ENCODE results near the gene IVD.

The IVD gene

DNA sequence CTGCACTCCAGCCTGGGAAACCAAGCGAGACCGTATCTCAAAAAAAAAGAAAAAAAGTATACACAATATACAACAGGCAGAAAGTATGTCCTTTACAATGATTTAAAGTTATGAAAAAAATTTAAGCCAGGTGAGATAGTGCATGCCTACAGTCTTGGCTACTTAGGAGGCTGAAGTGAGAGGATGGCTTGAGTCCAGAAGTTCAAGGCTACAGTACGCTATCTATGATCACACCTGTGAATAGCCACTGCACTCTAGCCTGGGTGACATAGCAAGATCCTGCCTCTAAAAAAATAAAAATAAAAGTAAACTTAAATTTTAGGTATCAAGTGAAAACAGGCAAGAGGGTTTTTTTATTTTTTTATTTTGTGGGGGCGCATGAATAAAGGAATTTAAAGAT lies 26.2 kb upstream of the IVD start:
- DNase-seq = no peak

DNA sequence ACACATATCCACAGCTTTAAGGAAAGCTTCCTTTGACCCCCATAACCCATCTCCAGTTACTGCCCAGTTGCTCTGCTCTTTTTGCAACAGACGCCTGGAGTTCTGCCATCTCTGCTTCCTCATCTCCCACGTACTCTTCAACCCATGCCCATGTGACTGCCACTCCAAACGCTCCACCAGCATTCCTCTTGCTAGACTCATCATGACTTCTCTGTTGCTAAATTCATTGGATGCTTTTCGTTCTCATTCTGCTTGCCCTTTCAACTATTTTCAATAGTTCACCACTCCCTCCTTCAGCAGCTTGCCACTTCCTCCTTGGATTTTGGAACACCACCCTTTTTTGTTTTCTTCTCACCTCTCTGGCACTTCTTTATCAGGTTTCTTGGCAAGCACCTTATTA lies 25.7 kb upstream of the IVD start:
- no peak for DNase-seq

DNA sequence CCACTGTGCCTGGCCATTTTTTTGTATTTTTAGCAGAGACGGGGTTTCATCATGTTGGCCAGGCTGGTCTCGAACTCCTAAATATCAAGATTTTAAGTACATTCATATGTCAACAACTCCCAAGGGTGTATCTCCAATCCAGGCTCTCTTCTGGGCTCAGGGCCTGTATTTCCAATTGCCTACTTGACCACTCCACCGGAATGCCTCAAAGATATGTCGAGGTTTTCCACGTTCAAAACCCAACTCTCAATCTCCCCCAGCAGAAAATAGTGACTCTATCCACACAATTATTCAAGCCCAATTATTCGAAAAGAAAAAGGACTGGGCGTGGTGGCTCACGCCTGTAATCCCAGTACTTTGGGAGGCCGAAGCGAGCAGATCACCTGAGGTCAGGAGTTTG lies 25.0 kb upstream of the IVD start:
- no peak for DNase-seq

DNA sequence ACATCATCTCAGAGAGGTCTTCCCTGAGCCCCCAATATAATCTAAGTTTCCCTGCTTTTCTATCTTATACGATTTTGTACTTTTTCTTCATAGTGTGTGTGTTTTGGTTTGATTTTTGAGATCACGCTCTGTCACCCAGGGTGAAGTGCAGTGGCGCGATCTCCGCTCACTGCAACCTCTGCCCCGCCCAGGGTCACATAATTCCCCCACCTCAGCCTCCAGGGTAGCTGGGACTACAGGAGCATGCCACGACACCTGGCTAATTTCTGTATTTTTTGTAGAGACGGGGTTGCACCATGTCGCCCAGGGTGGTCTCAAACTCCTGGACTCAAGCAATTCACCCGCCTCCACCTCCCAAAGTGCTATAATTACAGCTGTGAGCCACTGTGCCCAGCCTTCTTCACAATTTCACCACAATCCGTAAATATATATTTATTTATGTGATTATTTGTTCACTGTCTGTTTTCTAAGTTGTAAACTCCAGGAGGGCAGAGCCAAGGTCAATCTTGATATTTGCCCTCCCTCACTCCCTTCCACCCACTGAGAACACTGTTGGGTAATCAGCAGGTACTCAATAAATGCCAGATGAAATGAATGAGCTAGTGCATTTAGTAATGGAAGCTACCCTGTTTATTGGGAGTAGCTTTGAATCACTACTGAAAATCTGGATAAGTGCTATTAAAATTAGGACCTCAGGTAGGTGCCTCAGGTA lies 23.6 kb upstream of the IVD start:
- DNase-seq = no peak

DNA sequence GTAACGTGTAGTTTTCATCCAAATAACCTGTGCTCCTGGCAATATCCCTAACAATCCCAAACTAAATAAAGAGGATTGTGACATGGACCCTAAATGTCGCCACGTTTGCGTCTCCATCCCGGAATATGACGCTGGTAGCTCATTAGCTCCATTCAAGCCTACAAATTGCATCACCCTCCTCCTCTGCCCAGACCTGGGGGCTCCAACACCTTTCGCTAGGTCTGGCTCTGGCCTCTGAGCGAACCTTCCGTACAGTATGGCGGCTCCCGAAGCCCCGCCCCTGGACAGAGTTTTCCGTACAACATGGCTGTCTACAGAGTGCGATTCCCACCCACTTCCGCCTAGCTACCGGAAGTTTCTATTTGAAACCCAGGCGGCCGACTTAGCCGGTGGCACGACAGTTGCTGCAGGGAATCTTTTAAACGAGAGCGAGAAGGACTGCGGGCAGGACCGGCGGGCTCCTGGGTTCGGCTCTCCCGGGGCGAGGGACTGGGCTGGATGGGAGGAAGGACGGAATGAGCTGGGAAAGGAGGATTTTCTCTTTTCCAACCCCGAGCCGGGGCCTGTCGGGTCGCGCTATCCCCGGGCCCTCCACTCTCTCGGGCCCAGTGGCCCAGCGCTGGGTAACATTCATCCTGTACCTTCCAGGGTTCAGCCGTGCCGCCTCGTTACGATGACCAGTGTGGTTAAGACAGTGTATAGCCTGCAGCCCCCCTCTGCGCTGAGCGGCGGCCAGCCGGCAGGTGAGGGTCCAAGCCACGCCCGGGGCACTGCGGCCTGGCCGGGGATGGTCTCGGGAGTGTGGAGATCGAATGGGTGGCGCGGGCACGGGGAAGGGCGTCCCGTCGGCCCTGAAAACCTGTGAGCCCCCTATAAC lies 22.8 kb upstream of the IVD start, which contains the start of gene KNSTRN:
Gene KNSTRN (plus strand): TSS at position 142 of the 877 bp plus-strand sequence. CDS start 115 bp downstream, at position 257.
- peak; percentile 91 to 93 for DNase-seq

DNA sequence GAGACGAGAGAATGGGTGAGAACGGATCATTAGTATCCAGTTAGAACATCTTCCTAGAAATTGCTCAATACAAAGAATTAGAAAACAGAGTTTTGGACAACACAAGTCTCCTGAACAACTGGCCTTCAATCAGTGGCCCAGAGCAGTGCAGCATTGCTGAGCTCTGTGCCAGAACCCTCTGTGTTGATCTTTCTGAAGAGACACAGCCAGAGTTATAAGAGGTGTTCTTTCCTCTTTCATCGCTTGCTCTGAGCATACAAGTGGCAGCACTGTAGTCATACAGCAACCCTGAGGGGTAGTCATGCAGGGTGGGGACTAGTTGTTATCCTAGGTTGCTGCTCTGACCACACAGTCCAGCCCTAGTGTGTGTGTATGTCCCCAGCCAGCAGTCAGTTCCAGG lies 19.1 kb upstream of the IVD start:
- DNase-seq = no peak

DNA sequence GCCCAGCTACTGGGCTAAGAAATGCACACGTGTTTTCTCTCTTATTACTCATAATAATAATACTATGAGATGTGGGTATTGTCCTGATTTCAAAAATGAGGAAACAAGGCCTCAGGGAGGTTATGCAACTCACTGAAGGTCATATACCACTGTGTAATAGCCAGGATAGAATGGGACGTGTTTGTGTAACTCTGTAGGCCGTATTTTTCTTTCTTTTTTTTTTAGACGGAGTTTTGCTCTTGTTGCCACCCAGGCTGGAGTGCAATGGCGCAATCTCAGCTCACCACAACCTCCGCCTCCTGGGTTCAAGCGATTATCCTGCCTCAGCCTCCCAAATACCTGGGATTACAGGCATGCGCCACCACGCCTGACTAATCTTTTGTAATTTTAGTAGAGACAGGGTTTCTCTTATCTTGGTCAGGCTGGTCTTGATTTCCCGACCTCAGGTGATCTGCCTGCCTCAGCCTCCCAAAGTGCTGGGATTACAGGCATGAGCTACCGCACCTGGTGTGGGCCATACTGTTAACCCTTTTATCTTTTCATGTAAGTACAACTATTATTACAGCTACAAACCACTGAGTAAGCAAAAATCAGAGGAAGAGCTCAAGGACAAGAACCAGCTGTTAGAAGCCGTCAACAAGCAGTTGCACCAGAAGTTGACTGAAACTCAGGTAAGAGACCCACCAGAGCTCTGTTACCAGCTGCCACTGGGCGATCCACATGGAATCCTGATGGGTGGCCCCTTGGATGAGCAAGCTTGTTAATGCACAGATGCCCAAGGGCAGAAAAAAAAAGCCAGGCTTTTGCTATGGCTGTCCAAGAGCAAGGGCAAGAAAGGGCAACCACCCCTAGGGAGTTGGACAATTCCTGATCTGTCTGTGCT lies 16.4 kb upstream of the IVD start:
- DNase-seq = no peak

DNA sequence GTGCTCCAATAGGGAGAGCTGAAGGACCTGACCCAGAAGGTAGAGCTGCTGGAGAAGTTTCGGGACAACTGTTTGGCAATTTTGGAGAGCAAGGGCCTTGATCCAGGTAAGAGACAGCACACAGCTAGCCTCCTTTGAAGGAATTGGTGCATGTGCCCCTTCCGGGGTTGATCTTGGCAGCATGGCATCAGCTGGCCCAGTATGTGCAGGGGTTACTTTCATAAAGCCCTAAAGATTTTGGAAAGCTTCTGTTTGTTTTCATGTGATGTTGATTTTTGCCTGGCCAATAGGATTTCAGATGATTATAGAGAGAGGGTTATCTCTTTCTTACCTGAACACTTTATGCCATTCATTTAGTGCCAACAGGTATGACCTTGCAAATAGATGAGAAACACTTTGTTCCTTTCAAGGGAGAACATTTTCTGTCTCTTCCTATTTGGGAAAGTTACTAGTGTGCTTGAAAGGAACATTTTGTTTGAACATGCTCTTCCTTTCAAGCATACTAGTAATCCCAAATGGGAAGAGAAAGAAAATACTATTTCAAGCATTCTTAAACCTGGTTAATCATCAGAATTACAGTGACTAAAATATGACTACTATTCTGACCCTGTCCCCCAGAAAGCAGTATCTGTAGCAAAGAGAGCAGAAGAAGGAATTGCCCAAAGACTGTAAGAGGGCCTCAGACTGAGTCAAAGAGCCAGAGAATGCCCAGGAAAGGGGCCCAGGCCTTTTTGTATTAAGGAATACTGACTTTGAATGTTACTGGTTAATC lies 15.6 kb upstream of the IVD start:
- no peak for DNase-seq

DNA sequence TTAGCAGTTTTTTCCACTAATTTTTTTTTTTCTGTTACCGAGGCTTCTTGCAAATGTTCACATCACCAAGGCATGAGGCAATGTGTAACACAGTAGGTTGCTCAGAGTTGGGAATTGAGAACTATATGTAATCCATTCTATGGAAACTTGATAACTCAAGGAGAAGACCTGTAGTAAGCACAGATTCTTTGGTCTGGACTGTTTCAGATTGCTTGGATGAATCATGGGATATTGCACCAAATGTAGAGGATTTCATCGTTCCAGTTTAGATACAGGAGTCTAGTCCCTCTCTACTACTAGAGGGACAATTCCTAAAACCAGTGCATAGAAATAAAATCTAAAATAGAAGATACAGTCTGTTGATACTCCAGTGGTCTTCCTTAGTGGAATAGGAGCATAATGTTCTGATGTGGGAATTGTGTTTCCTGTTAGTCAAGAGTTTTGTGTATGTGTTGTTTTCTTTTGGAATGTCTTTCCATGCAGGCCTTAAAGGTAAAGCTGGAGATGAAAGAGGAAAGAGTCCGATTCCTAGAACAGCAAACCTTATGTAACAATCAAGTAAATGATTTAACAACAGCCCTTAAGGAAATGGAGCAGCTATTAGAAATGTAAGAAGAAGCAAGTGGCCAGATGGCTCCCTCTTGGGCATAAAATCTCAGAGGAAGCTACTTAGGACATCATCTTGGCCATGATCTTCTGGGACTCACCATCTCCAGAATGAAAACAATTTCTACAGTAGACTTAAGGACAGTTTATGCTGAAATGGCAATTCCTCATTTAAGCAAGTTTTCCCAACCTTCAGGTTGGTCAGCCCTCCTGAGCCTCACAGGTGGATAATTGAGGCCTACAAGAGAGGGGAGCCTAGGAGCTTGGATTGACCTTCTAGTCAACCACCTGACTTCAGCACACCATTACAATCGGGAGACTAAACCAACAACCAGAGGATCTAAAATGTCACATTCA lies 12.3 kb upstream of the IVD start:
- DNase-seq = no peak

DNA sequence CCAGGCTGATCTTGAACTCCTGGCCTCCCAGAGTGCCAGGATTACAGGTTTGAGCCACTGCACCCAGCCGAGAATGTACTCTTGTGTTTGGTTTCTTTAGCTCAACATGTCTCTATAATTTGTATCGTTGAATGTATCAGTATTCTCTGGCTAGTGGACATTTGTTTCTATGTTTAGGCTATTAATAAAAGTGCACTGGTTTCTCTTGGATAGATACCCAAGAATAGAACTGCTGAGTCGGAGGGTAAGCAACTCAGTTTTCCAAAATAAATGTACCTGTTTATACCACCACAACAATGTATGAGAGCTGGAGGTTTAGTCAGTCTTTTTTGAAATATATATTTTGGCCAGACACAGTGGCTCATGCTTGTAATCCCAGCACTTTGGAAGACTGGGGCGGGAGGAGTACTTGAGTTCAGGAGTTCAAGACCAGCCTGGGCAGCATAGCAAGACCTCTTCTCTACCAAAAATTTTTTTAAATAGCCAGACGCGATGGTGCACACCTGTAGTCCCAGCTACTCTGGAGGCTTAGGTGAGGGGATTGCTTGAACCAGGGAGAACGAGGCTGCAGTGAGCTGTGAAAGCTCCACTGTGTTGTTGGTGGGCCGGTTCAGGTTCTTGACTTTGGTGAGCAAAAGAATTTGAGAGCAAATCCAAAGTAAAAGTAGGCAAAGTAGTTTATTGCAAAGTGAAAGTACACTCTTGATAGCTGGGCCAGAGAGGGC lies 7.7 kb upstream of the IVD start:
- no peak for DNase-seq

DNA sequence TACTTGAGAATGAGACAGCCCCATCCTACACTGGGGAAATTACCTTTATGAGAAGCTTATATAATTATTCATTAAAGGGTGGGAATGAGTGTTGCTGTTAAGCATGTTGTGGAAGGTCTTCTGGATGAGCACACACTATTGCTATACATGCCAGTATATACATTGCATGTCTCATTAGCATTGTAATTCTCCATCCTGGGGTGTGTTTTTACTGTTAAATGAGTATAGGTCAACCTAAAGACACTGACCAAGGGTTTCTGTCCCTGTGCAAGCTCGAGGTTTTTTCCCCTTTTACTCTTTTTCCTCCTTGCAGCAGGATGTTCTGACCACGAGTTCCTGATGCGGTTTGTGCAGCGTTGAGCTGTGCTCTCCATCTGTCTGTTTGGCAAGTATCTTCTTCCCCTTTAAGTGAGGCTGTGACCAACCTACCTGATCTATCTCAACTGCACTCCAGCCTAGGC lies 7.2 kb upstream of the IVD start:
- DNase-seq = no peak

DNA sequence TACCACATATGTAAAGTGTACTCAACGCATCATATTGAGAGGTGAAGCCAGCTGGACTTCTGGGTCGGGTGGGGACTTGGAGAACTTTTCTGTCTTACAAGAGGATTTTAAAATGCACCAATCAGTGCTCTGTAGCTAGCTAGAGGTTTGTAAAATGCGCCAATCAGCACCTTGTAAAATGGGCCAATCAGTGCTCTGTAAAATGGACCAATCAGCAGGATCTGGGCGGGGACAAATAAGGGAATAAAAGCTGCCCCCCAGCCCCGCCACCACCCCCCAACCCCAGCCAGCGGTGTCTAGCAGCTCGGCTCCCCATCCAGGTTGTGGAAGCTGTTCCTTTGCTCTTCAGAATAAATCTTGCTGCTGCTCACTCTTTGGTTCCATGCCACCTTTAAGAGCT lies 6.2 kb upstream of the IVD start:
- DNase-seq = no peak

DNA sequence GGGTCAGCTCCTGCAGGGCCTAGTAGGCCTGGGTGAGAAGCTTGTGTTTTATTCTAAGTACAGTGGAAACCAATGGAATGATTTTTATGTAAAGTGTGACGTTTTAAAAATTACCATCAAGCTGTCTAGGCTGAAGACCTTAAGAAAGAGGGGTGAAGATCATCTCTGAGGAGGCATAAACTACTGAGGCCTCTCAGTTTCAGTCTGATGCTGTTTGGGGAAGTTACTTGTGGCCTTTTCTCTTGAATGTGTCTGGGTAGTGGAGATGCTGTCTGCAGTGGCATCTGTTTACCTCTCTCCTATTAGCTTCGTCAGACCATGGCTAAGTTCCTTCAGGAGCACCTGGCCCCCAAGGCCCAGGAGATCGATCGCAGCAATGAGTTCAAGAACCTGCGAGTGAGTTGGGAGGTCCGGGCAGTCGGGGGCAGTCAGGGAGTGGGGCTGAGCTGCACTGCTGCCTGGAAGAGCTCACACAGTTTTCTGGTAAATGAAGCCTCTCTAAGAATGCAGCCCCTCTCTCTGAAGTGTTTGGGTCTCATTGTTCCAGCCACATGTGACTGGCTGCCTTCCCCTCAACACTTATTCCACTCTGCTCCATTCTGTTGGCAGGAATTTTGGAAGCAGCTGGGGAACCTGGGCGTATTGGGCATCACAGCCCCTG lies 1.9 kb downstream of the IVD start:
- no peak for DNase-seq

DNA sequence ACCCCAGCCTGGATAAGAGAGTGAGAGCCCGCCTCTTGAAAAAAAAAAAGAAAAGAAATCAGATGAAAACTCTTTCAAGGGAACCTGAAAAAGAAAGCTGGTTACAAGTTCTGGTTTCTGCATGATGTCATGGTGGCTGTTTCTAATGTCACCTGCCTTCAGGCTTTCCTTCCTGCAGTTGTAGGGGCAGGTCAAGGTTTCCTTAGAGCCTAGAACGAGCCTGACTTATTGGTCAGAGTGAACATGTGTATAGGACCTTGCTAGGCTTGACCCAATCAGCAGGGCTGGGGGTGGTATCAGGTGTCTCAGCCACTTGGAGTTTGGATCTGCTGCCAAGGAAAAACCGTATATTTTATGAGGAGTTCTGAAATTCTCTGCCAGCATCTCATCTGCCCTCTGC lies 3.8 kb downstream of the IVD start:
- DNase-seq = no peak

DNA sequence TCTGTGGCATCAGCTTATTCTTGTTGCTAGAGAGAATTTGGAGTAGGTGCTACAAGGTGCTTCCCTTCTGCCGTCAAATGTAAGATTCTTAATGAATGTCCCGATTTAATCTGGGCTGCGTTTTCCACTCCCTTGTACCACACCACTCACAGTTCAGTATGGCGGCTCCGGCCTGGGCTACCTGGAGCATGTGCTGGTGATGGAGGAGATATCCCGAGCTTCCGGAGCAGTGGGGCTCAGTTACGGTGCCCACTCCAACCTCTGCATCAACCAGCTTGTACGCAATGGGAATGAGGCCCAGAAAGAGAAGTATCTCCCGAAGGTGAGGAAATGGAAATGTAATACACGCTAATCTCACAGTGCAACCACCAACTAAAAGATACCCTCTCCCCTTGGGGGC lies 4.9 kb downstream of the IVD start:
- no peak for DNase-seq

DNA sequence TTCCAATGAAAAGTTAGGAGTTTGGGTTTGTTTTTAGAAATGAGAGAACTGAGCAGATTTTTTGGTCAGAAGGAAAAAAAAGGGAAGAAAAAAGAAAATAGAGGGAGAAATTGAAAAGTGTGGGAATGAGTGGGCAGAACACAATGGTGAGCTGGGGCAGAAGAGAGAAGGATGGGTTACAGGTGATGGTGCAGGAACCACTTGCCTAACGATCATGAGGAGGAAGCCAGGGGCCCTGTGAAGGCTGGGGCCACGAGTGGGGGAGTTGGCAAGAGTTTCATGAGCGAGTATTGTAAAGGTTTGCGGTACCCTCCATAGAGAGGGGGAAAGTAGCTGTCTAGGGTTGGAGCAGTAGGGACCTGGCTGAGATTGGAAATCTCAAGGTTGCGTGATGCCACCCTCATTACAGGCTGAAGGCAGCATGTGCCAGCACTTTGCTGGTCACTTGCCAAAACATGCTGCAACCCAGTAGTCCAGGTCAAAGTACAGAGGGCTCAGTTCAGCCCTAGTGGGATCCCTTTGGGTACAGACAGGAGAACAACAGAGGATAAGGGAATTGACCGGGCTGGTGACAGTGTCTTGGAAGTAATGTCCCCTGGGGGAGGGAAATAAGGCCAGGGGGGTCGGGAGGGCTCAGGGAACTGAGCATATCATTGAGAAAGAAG lies 6.6 kb downstream of the IVD start:
- DNase-seq = no peak

DNA sequence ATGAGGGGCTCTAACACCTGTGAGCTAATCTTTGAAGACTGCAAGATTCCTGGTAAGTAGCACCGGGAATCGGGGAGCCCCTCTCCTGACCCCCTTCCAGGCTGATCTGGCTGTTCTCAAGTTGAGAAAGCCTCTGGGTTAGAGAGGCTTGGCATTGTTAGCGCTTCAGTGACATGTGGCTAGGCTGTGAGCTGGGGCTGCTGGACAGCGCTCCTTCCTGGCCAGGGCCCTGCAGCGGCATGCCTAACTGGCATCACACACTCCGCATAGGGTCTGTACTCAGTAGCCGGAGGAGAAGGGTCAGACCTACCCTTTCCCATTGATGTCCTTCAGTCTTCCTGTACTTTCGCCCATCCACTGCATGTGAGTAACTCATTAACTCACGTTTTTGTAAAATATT lies 7.4 kb downstream of the IVD start:
- DNase-seq = no peak

DNA sequence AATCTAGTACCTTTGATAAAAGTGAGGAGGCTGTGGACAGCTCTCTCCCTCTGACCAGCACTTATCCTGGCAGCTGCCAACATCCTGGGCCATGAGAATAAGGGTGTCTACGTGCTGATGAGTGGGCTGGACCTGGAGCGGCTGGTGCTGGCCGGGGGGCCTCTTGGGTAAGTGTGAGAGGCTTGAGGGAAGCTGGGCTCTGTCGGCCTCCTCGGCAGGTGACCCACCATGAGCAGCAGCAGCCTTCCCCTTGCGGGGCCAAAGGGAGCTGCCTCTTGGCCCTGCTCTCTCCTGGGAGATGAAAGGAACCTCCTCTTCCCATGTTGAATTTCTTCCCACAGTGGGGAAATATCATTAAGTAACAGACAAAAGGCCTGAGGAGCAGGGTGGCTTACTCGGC lies 9.2 kb downstream of the IVD start:
- DNase-seq = no peak

DNA sequence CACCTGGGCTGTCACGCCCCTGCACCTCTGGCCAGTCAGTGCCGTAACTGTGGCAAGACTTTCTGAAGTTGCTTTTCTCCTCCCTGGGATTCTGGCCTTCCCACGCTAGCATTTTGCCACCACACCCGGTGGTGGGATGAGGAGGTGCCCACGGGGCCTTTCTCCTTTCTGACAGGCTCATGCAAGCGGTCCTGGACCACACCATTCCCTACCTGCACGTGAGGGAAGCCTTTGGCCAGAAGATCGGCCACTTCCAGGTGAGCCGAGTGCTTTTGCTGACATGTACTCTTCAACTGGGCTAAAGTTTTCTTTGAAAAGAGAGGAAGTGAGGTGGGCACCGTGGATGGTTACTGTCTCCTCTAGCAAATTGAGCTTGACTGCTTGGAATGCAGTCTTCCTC lies 9.6 kb downstream of the IVD start:
- DNase-seq = no peak
